Nucleus accumbens (tissue), 56 donors: ENCODE data around the gene NPFF.

Source experiments
- DNase-seq, 56 donors: peaks; one replicate each; lab custom pipeline; 2025; lab: John Stamatoyannopoulos, UW

Gene NPFF

DNA sequence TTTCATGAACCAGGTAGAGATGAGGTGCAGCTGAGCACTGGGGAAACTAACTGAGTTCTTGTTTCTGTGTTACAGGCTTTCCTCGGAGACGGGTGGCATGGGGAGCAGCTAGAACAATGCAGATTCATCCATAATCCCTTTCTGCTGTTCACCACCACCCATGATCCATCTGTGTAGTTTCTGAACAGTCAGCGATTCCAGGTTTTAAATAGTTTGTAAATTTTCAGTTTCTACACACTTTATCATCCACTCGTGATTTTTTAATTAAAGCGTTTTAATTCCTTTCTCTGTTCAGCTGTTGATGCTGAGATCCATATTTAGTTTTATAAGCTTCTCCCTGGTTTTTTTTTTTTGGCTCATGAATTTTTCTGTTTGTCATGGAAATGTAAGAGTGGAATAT lies 28.0 kb downstream of the NPFF start:
- no peak for DNase-seq

DNA sequence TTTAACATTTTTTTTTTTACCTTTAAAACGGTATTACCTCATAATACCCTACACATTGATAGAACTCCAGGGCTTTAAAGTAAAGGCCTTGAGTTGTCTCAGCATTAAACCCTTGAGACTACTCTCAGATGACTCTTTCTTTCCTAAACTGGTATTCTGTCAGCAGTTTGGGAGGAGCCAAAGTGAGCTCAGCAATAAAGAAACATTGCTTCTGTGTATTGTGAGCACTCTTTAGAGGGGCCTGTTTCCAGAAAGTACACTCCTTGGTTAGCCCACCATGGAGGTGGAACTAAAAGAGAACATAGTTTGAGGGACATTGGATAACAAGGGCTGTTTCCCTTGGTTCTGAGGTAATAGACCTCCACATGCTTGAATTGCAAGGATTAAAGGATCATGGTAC lies 28.4 kb downstream of the NPFF start:
- DNase-seq = no peak

DNA sequence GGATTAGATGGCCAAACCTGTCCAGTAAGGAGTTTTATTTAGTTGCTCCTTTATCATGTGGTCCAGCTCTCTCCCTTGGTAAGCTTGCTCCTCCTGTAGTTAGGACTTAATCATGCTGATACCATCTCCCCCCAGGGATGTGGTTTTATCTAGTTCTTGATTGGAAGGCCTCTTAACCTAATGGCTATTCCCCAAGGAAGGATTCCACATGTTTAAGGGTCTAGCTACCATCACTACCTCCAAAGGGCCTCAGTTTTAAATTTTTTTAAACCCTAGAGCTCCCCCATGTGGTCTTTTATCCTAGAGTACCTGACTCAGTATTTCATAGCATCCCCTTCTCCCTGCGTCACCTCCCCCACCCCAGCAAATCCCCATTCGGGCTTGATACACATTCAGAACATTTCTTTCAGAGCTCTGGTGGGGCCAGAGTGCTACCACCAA lies 30.5 kb downstream of the NPFF start:
- DNase-seq = no peak

DNA sequence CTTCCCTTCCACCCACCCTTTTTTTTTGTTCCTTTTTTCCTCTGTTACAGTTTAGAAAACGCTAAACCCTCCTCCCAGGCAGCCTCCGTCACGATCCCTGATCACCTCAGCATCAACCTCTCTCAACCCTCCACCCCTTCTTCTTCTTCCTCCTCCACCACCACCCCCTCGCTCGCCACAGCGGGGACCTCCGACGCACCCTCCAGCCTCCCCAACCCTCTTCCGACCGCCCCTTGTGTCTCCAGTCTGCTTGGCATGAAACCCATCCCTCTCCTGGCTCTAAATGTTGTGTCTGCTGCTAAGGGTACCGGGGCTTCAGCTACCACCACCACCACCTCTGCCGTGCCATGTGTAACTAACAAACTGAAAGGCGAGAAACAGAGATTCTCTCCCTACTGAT lies 32.5 kb downstream of the NPFF start:
- DNase-seq = peak in 1 of 56 donors; percentile 19

DNA sequence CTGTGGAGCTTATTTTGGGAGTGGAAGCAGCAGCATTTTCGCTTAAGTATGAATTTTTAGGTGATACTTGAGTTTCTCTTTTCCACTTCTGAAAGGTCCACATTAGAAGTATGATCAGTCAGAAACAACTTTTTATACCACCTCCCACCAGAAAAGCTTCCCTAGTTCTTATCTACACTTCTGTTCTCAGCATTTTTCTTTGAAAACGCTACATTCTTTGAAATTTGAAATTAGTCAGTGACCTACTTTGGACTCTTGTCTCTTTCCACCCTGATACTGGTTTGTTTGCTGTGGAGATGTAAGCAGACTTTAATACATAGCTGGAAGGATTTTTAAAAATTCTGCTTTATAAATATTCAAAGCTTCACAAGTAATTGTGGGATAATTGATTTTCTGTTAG lies 33.2 kb downstream of the NPFF start:
- DNase-seq = no peak

DNA sequence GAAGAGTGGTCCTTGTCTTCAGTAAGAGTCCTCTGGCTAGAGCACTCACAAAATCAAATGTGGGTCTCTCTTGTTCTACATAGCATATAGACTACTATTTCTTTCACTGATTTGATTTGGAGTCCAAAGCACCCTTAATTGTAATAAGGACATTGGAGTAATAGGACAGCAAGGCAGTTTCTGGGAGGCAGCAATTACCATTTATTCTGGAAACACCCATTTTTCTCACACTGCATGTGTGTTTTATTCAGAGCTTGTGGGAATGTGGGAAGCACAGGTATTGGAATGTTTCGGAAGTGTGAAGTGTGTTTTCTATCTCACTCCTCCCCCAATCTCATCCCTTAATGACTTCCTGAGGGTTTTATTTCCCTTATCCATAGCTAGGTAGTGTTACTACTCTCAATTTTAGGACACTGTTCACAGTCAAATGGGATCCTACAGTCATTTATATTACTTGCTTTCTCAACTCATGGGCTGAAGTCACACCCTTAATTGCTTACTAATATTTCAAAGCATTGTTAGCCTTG lies 35.2 kb downstream of the NPFF start:
- DNase-seq = no peak

DNA sequence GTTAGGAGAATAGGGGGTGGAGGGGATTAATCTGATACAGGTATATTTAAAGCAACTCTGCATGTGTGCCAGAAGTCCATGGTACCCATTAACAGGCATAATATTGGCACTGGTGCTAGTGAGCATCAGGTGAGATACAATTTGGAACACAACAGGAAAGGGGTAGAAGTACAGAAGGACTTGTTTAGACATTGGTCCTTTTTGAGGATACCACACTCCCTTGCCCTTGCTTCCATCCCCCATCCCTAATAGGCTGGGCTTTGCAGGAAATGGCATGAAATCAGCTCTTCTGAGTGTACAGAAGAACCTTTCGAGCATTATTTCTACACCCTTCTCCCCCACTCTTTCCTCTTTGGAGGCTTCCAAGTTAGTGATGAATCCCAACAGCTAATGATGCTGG lies 39.0 kb downstream of the NPFF start:
- DNase-seq = no peak

DNA sequence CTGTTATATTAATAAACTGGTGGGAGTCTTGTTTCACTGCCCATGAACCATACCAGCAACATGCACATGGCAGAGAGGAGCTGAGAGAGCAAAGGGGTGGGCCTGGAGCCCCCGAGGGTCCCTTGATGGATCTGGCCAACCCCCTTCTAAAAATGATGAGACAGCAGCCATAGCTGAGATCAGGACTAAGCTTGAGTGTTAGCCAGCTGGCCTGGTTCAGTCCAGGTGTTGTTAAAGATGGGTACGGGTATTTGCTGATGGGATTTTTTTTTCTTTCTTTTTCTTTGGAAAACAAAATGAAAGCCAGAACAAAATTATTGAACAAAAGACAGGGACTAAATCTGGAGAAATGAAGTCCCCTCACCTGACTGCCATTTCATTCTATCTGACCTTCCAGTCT lies 39.4 kb downstream of the NPFF start:
- DNase-seq = no peak

DNA sequence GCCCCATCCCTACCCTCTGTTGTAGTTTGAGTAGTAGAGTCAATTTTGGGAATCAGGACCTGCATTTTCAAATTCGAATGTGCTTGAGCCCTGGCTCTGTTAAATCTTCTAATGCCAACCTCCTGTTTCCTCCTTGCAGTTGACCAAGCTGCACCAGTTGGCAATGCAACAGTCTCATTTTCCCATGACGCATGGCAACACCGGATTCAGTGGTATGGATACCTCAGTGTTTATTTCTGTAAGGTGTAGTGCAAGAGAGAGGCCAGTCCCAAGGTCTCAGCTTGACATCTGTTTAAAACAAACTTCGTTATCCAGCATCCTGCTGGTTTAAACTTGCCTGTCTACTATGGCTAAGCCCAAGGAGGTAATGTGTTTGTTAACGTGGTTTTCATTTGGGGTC lies 40.2 kb downstream of the NPFF start:
- DNase-seq = no peak

DNA sequence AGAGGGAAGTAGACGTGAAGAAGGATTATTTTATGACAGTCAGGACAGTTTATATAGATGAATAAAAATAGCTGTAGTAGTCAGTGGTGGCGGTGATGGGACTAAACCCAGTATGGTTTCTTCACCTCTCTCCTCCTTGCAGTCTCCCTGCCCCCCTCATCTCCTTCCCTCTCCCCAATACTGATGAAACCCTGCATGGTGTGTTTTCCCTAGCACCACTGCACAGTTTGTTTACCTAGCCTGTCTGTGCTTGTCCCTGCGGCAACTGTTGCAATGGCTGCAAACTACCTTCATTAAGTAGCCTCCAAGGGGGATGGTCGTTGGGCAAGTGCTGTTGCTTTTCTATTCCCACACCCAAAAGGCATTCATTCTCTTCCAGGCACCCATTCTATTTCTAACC lies 40.6 kb downstream of the NPFF start:
- DNase-seq = no peak

DNA sequence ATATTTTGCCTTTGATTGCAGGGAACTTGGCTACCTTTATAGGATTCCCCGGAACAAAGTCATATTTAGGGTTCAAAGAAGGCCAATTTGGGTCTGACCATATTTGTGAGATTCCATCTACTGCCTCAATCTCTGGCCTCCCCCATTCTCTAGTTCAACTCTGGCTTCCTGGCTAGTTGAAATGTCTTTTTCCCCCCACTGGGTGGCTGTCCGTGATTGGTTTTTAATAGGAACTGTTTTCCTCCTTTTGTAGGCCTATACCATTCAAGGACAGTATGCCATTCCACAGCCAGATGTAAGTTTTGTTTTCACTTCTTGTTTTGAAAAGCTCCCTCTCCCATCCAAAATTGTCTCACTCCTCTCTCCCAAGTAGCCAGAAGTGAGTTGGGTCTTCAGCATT lies 41.6 kb downstream of the NPFF start:
- DNase-seq = no peak

DNA sequence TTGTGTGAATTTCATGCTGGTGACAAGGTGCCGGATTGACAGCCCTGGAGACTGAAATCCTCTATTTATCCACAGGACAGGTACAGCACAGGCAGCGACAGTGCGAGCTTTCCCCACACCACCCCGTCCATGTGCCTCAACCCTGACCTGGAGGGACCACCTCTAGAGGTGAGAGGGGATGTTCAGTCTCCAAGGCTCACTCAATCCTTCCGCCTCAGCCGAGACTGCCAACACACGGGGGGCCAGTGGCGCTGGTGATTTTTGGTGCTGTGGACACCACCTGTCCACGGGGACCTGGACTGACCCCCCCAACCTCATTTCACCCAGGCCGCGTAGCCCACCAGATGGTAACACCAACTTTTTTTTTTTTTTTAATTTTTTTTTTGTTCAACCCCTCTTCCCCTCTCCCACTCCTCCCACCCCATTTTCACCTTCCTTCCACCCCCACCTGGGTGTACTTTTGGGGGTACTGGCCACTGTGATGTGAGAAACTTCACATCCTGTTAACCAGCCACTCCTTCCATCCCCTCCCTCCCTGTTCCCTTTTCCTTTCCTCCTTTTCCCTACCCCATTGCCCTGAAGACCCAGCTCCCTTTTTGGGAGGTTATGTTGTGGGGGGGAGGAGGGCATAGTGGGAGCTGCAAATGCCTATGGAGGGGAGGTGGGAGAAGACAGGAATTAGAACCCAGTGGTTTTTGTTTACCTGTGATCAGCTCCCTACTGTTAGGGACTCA lies 42.4 kb downstream of the NPFF start:
- DNase-seq = no peak

DNA sequence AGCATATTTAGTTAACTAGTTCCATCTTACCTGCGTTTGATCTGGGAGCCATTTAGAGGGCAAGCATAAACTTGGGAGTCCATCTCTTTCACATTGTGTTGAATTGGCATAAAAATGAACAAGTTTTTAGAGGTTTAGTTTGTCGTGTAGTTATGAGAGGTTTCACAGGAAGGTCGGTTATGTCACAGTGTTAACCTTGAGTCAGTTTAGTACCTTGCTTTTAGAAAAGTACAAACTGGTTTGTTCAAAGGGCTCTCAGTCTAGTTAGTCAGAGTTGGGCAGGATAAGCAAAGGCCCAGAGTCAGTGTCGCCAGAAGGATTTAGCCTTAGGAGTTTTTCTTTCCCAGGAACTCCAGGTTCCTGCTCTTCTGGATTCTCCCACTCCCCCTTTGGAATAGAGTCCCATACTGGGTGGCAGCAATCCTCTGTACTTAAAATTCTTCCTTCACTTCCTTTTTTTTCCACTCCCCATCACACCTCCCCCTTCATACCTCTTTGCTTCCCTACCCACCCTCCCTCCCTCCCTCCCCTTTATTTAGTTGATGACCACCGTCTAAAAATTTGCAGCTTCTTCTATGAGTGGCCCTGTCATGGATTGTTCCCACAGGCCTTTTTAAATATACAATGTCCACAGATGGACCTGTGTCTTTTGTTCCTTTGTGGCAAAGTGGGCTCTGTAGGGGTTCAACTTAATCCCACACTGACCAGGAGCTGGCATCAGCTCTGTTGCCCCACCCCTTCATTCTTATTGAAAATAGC lies 43.3 kb downstream of the NPFF start:
- DNase-seq = no peak

DNA sequence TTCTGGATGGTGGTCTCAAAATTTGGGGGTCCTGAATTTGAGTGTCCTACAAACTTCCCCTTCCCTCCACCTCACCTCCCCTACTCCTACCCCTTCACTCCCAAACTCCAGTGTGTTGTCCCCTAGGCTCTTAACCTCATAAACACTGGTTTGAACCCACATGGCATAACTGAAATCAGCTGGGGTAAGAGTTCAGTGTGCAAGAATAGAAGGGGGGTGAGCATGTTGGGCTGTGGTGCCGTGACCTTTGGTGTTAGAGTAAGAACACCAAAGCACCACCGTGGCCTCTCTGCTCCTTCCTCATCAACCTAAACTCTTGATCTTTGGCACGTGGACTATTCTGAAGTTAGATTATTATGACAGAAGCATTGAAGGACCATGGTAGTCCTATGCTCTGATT lies 44.3 kb downstream of the NPFF start:
- DNase-seq = no peak

DNA sequence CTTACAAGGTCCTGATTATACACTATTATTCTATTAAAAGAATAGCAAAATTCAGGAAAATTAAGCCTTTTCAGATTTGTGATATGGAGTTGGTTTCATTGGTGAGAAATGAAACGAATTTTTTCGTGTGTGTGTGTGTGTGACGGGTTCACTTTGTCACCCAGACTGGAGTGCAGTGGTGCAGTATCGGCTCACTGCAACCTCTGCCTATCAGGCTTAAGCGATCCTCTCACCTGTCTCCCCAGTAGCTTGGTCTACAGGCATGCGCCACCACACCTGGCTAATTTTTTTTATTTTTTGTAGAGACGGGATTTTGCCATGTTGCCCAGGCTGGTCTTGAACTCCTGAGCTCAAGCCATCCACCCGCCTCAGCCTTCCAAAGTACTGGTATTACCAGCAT lies 45.7 kb downstream of the NPFF start:
- no peak for DNase-seq

DNA sequence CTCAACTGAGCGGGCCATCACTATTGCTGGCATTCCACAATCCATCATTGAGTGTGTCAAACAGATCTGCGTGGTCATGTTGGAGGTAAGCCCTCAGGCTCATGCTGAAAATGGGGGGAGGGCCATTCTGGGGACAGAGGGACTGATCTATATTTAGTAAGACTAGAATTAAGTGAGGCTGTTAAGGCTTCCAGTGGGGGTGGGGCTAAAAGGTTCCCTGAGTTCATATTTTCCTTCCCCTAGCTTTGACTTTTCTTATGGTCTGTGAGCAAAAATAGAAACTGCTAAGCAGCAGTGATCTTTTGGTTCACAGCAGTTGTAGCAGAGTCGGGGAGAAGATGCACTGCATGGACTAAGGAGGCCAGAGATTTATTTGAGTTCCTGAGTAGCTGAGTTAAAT lies 46.2 kb downstream of the NPFF start:
- no peak for DNase-seq

DNA sequence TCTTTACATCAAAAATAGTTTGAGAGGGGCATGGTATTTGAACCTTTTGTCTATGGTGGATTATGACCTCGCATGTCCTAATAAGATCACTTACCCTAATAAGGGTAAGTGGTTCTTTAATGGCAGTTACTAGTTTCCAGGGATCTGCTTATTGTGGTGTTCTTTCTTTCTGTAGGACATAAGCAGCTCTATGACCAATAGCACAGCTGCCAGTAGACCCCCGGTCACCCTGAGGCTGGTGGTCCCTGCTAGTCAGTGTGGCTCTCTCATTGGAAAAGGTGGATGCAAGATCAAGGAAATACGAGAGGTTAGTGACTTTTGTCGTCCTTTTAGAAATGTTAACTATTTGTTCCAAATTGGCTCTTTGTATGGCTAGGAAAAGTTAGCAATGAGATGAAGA lies 48.2 kb downstream of the NPFF start:
- no peak for DNase-seq
